Measurements from ENCODE around the gene UBL4B.

GRCh38 chr1:110144366-110144765 is 32.1 kb downstream of the UBL4B start:
- TF ChIP-seq NFRKB (IDR thresholded peaks at IDR 0.05) (no peak), SP1 (IDR thresholded peaks at IDR 0.05) (no peak), BHLHE40 (IDR thresholded peaks at IDR 0.05; ENCODE audit: borderline replicate concordance) (no peak), SUZ12 (IDR thresholded peaks at IDR 0.05) (no peak), FOXK2 (IDR thresholded peaks at IDR 0.05) (no peak), TARDBP (IDR thresholded peaks at IDR 0.05) (no peak), ARNT (IDR thresholded peaks at IDR 0.05) (no peak), LEF1 (IDR thresholded peaks at IDR 0.05; ENCODE audit: borderline replicate concordance) (no peak), ELF4 (IDR thresholded peaks at IDR 0.05) (no peak), PKNOX1 (IDR thresholded peaks at IDR 0.05) (no peak)
